Tibial nerve (tissue), 4 donors: Measurements from ENCODE around the gene KCMF1. TPM values are rescaled to one million over a fixed set of nuclear protein-coding genes. Genes with fewer than 3 reads are reported as not detected.

ENCODE experiments used
- DNase-seq, 2 donors: peaks; one replicate each; pipeline ENCODE4 v3.0.0-alpha.2; 2019; ENCODE audit warnings: low spot score in 2 of 2
- H3K27ac ChIP-seq, 4 donors: fragments of 200-600 bp; sonication (generic) in 3 of 4; one replicate each; pipeline ENCODE4 v1.5.1; 2017 to 2019; ENCODE audit warnings: mild to moderate bottlenecking in 1 of 4
- H3K27me3 ChIP-seq, 2 donors: fragments of 200-600 bp; sonication (generic) in 1 of 2; one replicate each; pipeline versions ENCODE4 v1.5.1 to v1.6.0; 2017 to 2019
- H3K36me3 ChIP-seq, 3 donors: fragments of 200-600 bp; sonication (generic); one replicate each; pipeline ENCODE4 v1.5.1; 2018 to 2019
- H3K4me1 ChIP-seq, 4 donors: fragments of 200-600 bp; sonication (generic) in 3 of 4; one replicate each; pipeline ENCODE4 v1.5.1; 2017 to 2019
- H3K4me3 ChIP-seq, 4 donors: fragments of 200-600 bp; sonication (generic) in 3 of 4; one replicate each; pipeline ENCODE4 v1.5.1; 2017 to 2019; ENCODE audit warnings: mild to moderate bottlenecking in 1 of 4, moderate library complexity in 1 of 4
- H3K9me3 ChIP-seq, 4 donors: fragments of 200-600 bp; sonication (generic) in 3 of 4; one replicate each; pipeline ENCODE4 v1.5.1; 2017 to 2019
- CTCF ChIP-seq, 5 experiments: fragments of 200-600 bp in 3 of 5; fragments of 450-650 bp in 2 of 5; sonication (generic) in 3 of 5; IDR thresholded peaks; one replicate each; pipeline ENCODE4 v1.5.1; 2016 to 2019; ENCODE audit warnings: antibody characterized with exemption in 5 of 5, mild to moderate bottlenecking in 3 of 5, moderate library complexity in 2 of 5
- EP300 ChIP-seq, 2 donors: sonication (generic); formaldehyde crosslinking; IDR thresholded peaks; one replicate each; pipeline ENCODE4 v1.6.1; 2017; ENCODE audit warnings: antibody characterized with exemption in 2 of 2, mild to moderate bottlenecking in 1 of 2
- POLR2A ChIP-seq, 2 donors: fragments of 450-650 bp; IDR thresholded peaks; one replicate each; pipeline ENCODE4 v1.6.1; 2017; ENCODE audit warnings: antibody characterized with exemption in 2 of 2, mild to moderate bottlenecking in 2 of 2, moderate library complexity in 2 of 2
- WGBS, 2 donors: methylation state at CpG; one replicate each; pipeline ENCODE4 v1.1.5; 2018; 5-methylcytosine and 5-hydroxymethylcytosine counted together
- small RNA-seq: library from RNA; depleted of rRNA; stranded (forward); fragments of <200 nt; gene quantifications from one replicate; pipeline ENCODE3, GENCODE V24; 2016
- total RNA-seq, 4 donors: library from RNA; depleted of rRNA; stranded (reverse); fragments of >200 nt; gene quantifications; one replicate each; pipeline ENCODE4 v1.1.0, GENCODE V29; 2016

KCMF1 gene
- total RNA-seq, 4 donors from 2014 or later = 22.9 to 35.1 (median 29.7) TPM

DNA sequence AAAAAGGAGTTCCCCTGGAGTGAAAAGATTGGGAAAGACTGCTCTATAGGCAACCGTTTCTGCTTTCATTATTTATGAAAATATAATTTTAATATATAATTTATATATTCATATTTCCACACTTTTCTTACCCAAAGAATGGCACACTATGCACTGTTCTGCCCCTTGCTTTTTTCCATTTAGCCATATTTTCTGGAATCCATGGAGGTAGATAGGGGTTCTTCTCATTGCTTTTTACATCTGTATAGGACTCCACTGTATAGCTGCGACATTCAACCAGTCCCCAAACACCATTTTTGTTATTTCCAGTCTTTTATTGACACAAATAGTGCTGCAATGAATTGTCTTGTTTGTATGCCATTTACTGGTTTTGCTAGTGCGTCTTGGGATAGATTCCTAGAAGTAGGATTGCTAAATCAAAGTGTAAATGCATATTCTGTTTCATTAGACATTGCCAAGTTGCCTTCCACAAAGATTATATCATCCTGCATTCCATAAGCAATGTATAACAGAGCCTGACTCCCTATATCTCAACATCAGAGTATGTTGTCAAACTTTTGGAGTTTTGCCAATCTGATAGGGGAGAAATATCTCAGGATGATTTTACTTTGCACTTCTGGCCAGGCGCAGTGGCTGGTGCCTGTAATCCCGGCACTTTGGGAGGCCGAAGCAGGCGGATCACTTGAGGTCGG, 135.7 kb downstream of the KCMF1 start:
- no peak overlapping the region for H3K4me3 ChIP-seq
- 74 to 78% methylated on average over 8 of the region's 8 CpGs for WGBS, 2 donors
- TF ChIP-seq POLR2A (IDR thresholded peaks at IDR 0.05) (no peak), EP300 (IDR thresholded peaks at IDR 0.05) (no peak), CTCF (IDR thresholded peaks at IDR 0.05) (no peak)
- no peaks in the 10 kb centered on the region for H3K4me1 ChIP-seq
- no peak overlapping the region for H3K27ac ChIP-seq
- H3K36me3 ChIP-seq = no peaks in the 10 kb centered on the region
- no peak for DNase-seq
- H3K9me3 ChIP-seq = no peaks in the 10 kb centered on the region
- no peaks in the 10 kb centered on the region for H3K27me3 ChIP-seq

Small RNA genes within 50 kb of the gene (small RNA-seq; reads per million reads assigned to genes)
- gene AC078974.1 = not detected

Other genes starting within 250 kb of the KCMF1 start
- 1 to 10 TPM in 2 of 4 donors, under 1 TPM in 1, not detected in 1; 0.98 to 6.3 (median 1.7) TPM for gene TRABD2A, start 90.1 kb upstream of the KCMF1 start, total RNA-seq
- gene TMSB10, start 65.5 kb upstream of the KCMF1 start, total RNA-seq = 1,000 to 10,000 TPM; 5,005 to 6,715 (median 5,816) TPM
- gene TCF7L1, start 162.2 kb downstream of the KCMF1 start, total RNA-seq = 10 to 100 TPM in 1 of 4 donors, 1 to 10 TPM in 3; 3.7 to 14.1 (median 7.1) TPM